Measurements from ENCODE around the gene CNKSR2. TPM values are rescaled to one million over a fixed set of nuclear protein-coding genes. Genes with fewer than 3 reads are reported as not detected.
"Not testable (repeated sequence)": the region's sequence is repeated elsewhere in the genome, so short reads cannot be mapped to it uniquely, and the experiment has no call there.

CNKSR2 gene
- total RNA-seq, 4 donors from 2014 or later = 0.73 to 1.6 (median 1.1) TPM

- no peak for TF ChIP-seq CTCF (IDR thresholded peaks at IDR 0.05)
- TF ChIP-seq EP300 (IDR thresholded peaks at IDR 0.05) = no peak
- no peak for TF ChIP-seq POLR2A (IDR thresholded peaks at IDR 0.05)
- no peak for TF ChIP-seq POLR2AphosphoS5 (IDR thresholded peaks at IDR 0.05)
- no peak for DNase-seq (ENCODE audit: low spot score in 2 of 2)
- no peaks in the 10 kb centered on the region for H3K36me3 ChIP-seq
- no peaks in the 10 kb centered on the region for H3K27me3 ChIP-seq
- H3K4me1 ChIP-seq = no peaks in the 10 kb centered on the region
- WGBS = 79% methylated on average over 2 of the region's 2 CpGs
- H3K9me3 ChIP-seq = no peaks in the 10 kb centered on the region
- H3K4me3 ChIP-seq = no peak overlapping the region
- H3K27ac ChIP-seq = no peak overlapping the region
Observed at GRCh38 chrX:21476909-21477308, 102.7 kb downstream of the CNKSR2 start.

GRCh38 chrX:21479695-21480270 is 105.6 kb downstream of the CNKSR2 start:
- Histone ChIP-seq H3K4me1 (no peaks in the 10 kb centered on the region), H3K9me3 (no peaks in the 10 kb centered on the region), H3K36me3 (no peaks in the 10 kb centered on the region), H3K4me3 (no peak overlapping the region), H3K27me3 (no peaks in the 10 kb centered on the region), H3K27ac (no peak overlapping the region)
- 26% methylated on average over 2 of the region's 2 CpGs for WGBS
- no peak for DNase-seq (ENCODE audit: low spot score in 2 of 2)
- peak; percentile 12 to 44 for TF ChIP-seq CTCF (IDR thresholded peaks at IDR 0.05)
- no peak for TF ChIP-seq POLR2AphosphoS5 (IDR thresholded peaks at IDR 0.05)

- 67% methylated on average over 2 of the region's 2 CpGs for WGBS
- H3K27ac ChIP-seq = no peak overlapping the region
Observed at GRCh38 chrX:21481761-21482160, 107.5 kb downstream of the CNKSR2 start.

GRCh38 chrX:21484051-21484450 is 109.8 kb downstream of the CNKSR2 start:
- H3K9me3 ChIP-seq; H3K36me3 ChIP-seq; H3K27me3 ChIP-seq; DNase-seq (ENCODE audit: low spot score in 2 of 2); H3K4me3 ChIP-seq; H3K4me1 ChIP-seq; H3K27ac ChIP-seq: not testable (repeated sequence)
- 77% methylated on average over 7 of the region's 7 CpGs for WGBS

More at GRCh38 chrX:21481761-21482160, 107.5 kb downstream of the CNKSR2 start:
- TF ChIP-seq EP300 (IDR thresholded peaks at IDR 0.05) (no peak), POLR2A (IDR thresholded peaks at IDR 0.05) (no peak), POLR2AphosphoS5 (IDR thresholded peaks at IDR 0.05) (no peak), CTCF (IDR thresholded peaks at IDR 0.05) (no peak)
- no peaks in the 10 kb centered on the region for H3K27me3 ChIP-seq
- DNase-seq (ENCODE audit: low spot score in 2 of 2) = no peak
- H3K4me1 ChIP-seq = no peaks in the 10 kb centered on the region
- no peak overlapping the region for H3K4me3 ChIP-seq
- H3K36me3 ChIP-seq = no peaks in the 10 kb centered on the region
- no peaks in the 10 kb centered on the region for H3K9me3 ChIP-seq

GRCh38 chrX:21487832-21488231 is 113.6 kb downstream of the CNKSR2 start:
- Histone ChIP-seq H3K27me3 (no peaks in the 10 kb centered on the region), H3K9me3 (no peaks in the 10 kb centered on the region), H3K27ac (no peak overlapping the region), H3K4me1 (no peaks in the 10 kb centered on the region), H3K4me3 (no peak overlapping the region), H3K36me3 (no peaks in the 10 kb centered on the region)
- TF ChIP-seq EP300 (IDR thresholded peaks at IDR 0.05) (no peak), POLR2A (IDR thresholded peaks at IDR 0.05) (no peak), CTCF (IDR thresholded peaks at IDR 0.05) (no peak), POLR2AphosphoS5 (IDR thresholded peaks at IDR 0.05) (no peak)
- no peak for DNase-seq (ENCODE audit: low spot score in 2 of 2)
- 64% methylated on average over 1 of the region's 1 CpG for WGBS

- no peak for DNase-seq (ENCODE audit: low spot score in 2 of 2)
- H3K4me1 ChIP-seq = no peaks in the 10 kb centered on the region
- no peaks in the 10 kb centered on the region for H3K36me3 ChIP-seq
- H3K27ac ChIP-seq = no peak overlapping the region
- no peaks in the 10 kb centered on the region for H3K27me3 ChIP-seq
- H3K9me3 ChIP-seq = no peaks in the 10 kb centered on the region
- H3K4me3 ChIP-seq = no peak overlapping the region
- WGBS = 48% methylated on average over 4 of the region's 4 CpGs
- TF ChIP-seq CTCF (IDR thresholded peaks at IDR 0.05) = no peak
- TF ChIP-seq POLR2AphosphoS5 (IDR thresholded peaks at IDR 0.05) = no peak
- no peak for TF ChIP-seq POLR2A (IDR thresholded peaks at IDR 0.05)
Observed at GRCh38 chrX:21490341-21490740, 116.1 kb downstream of the CNKSR2 start.
